Measurements from ENCODE around the gene SLX4.

Gene SLX4

DNA sequence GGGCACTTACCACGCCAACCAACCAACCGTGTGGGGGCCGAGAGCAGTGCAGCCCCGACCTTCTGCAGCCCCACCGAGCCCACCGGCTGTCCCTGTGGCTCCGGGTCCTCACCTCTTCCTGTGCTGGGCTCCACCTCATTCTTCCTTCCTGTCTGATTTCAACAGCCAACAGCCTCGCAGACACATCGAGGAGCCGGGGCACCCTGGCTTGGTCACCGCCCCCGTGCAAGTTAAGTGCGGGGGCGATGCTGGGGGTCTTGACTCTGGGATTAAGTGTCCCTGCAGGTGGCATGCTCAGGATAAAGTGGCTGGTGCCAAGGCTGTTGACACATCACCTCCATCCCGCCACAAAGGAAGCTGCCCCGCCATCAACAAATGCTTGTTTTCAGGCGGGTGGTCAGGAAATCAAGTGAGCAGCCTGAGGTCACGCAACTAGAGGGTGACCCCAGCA lies 34.1 kb downstream of the SLX4 start, which contains the start of gene NLRC3:
Gene NLRC3 (minus strand): TSS at position 102 of the 451 bp plus-strand sequence. CDS start 12,367 bp downstream, outside the sequence.
- TF ChIP-seq, protein P1, sequence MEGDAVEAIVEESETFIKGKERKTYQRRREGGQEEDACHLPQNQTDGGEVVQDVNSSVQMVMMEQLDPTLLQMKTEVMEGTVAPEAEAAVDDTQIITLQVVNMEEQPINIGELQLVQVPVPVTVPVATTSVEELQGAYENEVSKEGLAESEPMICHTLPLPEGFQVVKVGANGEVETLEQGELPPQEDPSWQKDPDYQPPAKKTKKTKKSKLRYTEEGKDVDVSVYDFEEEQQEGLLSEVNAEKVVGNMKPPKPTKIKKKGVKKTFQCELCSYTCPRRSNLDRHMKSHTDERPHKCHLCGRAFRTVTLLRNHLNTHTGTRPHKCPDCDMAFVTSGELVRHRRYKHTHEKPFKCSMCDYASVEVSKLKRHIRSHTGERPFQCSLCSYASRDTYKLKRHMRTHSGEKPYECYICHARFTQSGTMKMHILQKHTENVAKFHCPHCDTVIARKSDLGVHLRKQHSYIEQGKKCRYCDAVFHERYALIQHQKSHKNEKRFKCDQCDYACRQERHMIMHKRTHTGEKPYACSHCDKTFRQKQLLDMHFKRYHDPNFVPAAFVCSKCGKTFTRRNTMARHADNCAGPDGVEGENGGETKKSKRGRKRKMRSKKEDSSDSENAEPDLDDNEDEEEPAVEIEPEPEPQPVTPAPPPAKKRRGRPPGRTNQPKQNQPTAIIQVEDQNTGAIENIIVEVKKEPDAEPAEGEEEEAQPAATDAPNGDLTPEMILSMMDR (IDR thresholded peaks at IDR 0.05): no peak
- Histone ChIP-seq H3K9ac (no peak within 1 kb of the TSS), H3K4me2 (ENCODE audit: low read length) (no peak within 1 kb of the TSS), H3K79me2 (no peaks in the 10 kb centered on the region), H3K4me3 (ENCODE audit: low read depth, low read length) (no peak within 1 kb of the TSS), H3K27me3 (ENCODE audit: control insufficient read depth, insufficient read depth, low read length) (no peaks in the 10 kb centered on the region), H3K36me3 (ENCODE audit: control insufficient read depth, insufficient read depth, low read length) (no peaks in the 10 kb centered on the region), H3K9me3 (ENCODE audit: control insufficient read depth, low read length) (no peaks in the 10 kb centered on the region), H3K27ac (no peak within 1 kb of the TSS), H2AFZ (no peak within 1 kb of the TSS), H3K4me1 (no peaks in the 10 kb centered on the region)

DNA sequence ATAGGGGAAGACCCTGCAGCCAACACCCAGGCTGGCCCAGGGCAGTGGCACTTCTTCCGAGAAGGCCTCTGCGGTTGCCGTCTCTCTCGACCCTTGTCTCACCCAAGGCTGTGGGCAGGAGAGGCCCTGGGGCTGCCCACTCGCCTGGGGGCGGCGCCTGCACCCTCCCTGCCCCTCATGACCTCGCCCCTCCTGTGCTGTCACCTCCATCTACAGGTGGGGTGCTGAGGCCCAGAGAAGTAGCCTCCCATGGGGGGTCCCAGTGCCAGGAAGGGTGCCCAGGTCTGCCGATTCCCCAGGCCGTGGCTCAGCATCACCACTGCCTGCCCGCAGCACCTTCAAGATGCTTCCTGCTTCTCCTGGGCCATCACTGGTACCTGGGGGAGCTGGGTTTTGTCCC lies 35.2 kb downstream of the SLX4 start:
- Histone ChIP-seq H3K4me2 (ENCODE audit: low read length) (no peak overlapping the region), H3K9ac (no peak overlapping the region), H2AFZ (no peak overlapping the region), H3K36me3 (ENCODE audit: control insufficient read depth, insufficient read depth, low read length) (no peaks in the 10 kb centered on the region), H3K9me3 (ENCODE audit: control insufficient read depth, low read length) (no peaks in the 10 kb centered on the region), H3K4me3 (ENCODE audit: low read depth, low read length) (no peak overlapping the region), H3K4me1 (no peaks in the 10 kb centered on the region), H3K27ac (no peak overlapping the region), H3K79me2 (no peaks in the 10 kb centered on the region), H3K27me3 (ENCODE audit: control insufficient read depth, insufficient read depth, low read length) (no peaks in the 10 kb centered on the region)
- TF ChIP-seq, protein P1 (IDR thresholded peaks at IDR 0.05): no peak

DNA sequence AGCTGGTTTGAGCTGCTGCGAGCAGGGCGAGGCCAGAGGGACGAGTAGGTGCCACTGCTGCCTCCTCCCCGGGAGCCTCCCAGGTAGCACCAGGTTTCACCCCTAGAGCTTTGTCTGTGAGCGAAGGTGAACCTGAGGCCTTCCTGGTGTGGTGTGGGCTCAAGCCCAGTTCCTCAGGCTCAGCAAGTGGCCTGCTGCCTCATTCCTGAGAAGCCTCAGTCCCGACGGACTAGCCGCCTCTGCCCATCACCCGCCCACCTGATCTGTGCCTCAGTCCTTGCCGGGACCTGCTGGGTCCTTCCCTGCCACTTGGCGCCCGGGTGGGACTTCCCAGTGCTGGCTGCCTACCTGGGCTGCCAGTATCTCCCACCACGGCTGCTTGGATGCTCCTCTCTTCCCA lies 35.9 kb downstream of the SLX4 start:
- Histone ChIP-seq H3K9me3 (ENCODE audit: control insufficient read depth, low read length) (no peaks in the 10 kb centered on the region), H2AFZ (no peak overlapping the region), H3K4me3 (ENCODE audit: low read depth, low read length) (no peak overlapping the region), H3K79me2 (no peaks in the 10 kb centered on the region), H3K4me1 (no peaks in the 10 kb centered on the region), H3K4me2 (ENCODE audit: low read length) (no peak overlapping the region), H3K27ac (no peak overlapping the region), H3K36me3 (ENCODE audit: control insufficient read depth, insufficient read depth, low read length) (no peaks in the 10 kb centered on the region), H3K27me3 (ENCODE audit: control insufficient read depth, insufficient read depth, low read length) (no peaks in the 10 kb centered on the region), H3K9ac (no peak overlapping the region)
- TF ChIP-seq, protein P1 (IDR thresholded peaks at IDR 0.05): no peak

DNA sequence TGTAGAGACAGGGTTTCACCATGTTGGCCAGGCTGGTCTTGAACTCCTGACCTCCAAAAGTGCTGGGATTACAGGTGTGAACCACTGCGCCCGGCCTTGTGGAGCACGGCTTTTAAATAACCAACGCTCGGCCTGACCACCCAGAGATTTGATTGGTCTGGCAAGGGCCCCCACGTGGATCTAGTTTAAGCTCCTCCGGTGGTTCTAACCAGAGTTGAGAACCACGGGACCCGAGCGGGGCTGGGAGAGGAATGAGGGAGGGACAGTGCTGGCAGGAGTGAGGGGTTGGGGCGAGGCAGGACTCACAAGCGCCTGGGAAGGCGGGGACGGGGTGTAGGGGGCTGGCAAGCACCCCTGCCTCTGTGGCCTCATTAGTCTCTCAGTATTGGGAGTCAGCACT lies 37.2 kb downstream of the SLX4 start:
- no peaks in the 10 kb centered on the region for H3K36me3 ChIP-seq (ENCODE audit: control insufficient read depth, insufficient read depth, low read length)
- H3K9ac ChIP-seq: no peak overlapping the region
- H3K4me3 ChIP-seq (ENCODE audit: low read depth, low read length): no peak overlapping the region
- no peaks in the 10 kb centered on the region for H3K4me1 ChIP-seq
- no peak overlapping the region for H3K4me2 ChIP-seq (ENCODE audit: low read length)
- H3K79me2 ChIP-seq: no peaks in the 10 kb centered on the region
- TF ChIP-seq, protein P1 (IDR thresholded peaks at IDR 0.05): no peak
- no peaks in the 10 kb centered on the region for H3K27me3 ChIP-seq (ENCODE audit: control insufficient read depth, insufficient read depth, low read length)
- no peaks in the 10 kb centered on the region for H3K9me3 ChIP-seq (ENCODE audit: control insufficient read depth, low read length)
- H3K27ac ChIP-seq: no peak overlapping the region
- H2AFZ ChIP-seq: no peak overlapping the region

DNA sequence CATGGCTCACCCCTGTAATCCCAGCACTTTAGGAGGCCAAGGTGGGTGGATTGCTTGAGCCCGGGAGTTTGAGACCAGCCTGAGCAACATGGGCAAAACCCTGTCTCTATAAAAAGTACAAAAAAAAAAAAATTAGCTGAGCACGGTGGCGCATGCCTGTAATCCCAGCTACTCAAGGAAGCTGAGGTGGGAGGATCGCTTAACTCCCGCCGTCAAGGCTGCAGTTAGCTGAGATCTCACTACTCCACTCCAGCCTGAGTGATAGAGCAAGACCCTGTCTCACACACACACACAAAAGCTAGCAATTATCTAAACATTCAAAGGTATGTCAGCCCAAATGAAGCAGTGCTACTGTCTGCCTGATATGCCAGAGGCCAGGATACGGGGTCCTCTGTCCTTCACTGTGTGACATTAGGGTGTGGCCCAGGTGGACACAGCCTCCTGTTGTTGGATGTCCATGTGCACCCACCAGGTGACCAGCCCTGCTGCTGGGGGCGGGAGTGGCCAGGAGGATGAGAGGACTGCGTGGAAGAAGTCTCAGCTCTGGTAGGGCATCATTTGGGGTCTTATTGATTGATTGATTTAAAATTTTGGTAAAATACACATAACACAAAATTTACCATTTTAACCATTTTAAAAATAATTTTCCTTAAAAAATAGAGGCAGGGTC lies 38.1 kb downstream of the SLX4 start:
- no peak overlapping the region for H3K4me3 ChIP-seq (ENCODE audit: low read depth, low read length)
- H2AFZ ChIP-seq: no peak overlapping the region
- no peak overlapping the region for H3K27ac ChIP-seq
- TF ChIP-seq, protein P1 (IDR thresholded peaks at IDR 0.05): no peak
- H3K36me3 ChIP-seq (ENCODE audit: control insufficient read depth, insufficient read depth, low read length): no peaks in the 10 kb centered on the region
- H3K27me3 ChIP-seq (ENCODE audit: control insufficient read depth, insufficient read depth, low read length): no peaks in the 10 kb centered on the region
- no peak overlapping the region for H3K4me2 ChIP-seq (ENCODE audit: low read length)
- no peaks in the 10 kb centered on the region for H3K79me2 ChIP-seq
- no peak overlapping the region for H3K9ac ChIP-seq
- H3K4me1 ChIP-seq: no peaks in the 10 kb centered on the region
- no peaks in the 10 kb centered on the region for H3K9me3 ChIP-seq (ENCODE audit: control insufficient read depth, low read length)

All from parathyroid adenoma (tissue), 2 donors.